HG02938 (cell line): ENCODE data around the gene GLOD4.
"Not testable (repeated sequence)": the region's sequence is repeated elsewhere in the genome, so short reads cannot be mapped to it uniquely, and the experiment has no call there.

ENCODE experiments used
- ATAC-seq: cut with Tn5 transposase; IDR thresholded peaks from one replicate; pipeline ENCODE4 v1.9.1; 2021; ENCODE audit warnings: mild to moderate bottlenecking, moderate library complexity; ENCODE audit not compliant: unreplicated experiment

The GLOD4 gene

DNA sequence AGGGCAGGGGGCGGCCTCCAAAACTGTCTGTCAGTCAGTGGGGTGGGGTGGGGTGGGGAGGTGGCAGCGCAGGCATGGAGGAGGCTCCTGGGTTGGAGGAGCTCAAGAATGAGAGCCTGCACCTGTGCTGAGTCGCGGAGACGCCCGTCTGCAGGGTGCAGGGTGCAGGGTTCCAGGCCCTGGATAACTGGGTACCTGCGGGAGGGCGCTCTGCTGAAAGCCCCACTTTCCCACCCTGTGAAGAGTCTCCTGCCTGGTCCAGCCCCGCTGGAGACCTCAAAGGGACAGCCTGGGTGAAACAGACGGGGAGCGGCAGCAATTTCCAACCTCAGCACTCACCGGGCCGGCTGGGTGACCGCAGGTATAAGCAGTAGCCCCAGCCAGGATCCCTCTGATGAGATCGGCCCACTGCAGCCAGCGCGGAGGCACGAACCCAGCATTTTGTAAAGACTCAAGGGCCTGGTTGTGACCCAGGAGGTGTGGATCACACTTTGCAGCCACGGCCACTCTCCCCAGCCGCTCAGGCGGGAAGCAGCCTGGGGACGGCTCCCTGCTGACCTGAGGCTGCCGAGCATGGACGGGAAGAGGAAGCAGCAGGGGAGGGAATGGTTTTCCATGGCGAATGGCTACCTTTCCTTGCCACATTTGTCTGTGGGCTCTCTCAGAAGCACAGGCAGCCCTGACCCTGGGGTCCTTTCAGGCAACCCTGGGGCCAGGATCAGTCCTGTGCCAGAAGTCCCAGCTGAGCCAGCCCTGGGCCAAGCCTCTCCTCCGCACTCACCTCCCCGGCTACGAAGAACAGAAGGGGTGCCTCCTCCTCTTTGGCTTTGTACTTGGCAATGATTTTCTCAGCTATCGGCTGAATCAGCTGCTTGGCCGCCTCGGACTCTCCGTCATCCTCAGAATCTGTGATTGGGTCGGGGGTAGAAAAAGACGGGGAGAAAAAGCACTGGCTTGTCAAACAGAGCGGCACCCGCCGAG is 21.1 kb upstream of the GLOD4 start:
- ATAC-seq: no peak

- ATAC-seq: no peak
Observed at GRCh38 chr17:802481-802880, 20.4 kb upstream of the GLOD4 start.

DNA sequence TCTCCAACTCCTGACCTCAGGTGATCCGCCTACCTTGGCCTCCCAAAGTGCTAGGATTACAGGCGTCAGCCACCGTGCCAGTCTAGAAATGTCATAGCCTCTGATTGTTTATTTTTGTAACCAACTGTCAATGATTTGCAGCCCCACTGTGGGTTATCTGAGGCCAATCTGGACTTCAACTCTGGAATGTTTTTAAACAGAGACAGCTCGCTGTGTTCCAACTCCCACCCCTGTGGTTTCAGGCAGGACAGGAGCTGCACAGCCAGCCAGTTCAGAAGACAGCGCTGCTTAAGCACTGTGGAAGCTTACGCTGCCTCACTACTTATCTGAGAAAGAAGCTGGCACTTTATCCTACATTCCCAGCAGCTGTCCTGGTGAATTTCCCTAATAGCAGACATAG is 19.6 kb upstream of the GLOD4 start:
- no peak for ATAC-seq

- no peak for ATAC-seq
Observed at GRCh38 chr17:800446-801242, 18.6 kb upstream of the GLOD4 start.

- no peak for ATAC-seq
Observed at GRCh38 chr17:799261-799660, 17.2 kb upstream of the GLOD4 start.

DNA sequence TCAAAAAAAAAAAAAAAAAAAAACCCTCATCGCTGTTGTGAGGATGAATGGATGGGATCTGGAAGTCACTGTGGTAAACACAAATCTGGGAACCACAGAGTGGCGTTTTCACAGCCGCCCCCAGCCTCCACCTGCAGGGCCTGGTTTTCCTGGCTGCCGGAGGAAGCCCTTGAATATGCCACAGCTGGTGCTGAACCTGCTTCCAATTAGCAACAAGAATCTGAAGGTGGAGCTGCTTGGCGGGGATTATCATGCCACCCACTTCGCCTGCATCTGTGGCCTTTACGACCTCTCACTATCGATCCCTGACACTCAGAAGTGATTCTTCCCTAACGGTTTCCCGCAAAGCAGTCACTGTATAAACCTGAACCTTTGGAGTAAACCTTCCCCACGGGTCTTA is 16.2 kb upstream of the GLOD4 start:
- no peak for ATAC-seq

GRCh38 chr17:797236-797840 is 15.3 kb upstream of the GLOD4 start:
- ATAC-seq: no peak

- no peak for ATAC-seq
Observed at GRCh38 chr17:796609-797008, 14.5 kb upstream of the GLOD4 start.

DNA sequence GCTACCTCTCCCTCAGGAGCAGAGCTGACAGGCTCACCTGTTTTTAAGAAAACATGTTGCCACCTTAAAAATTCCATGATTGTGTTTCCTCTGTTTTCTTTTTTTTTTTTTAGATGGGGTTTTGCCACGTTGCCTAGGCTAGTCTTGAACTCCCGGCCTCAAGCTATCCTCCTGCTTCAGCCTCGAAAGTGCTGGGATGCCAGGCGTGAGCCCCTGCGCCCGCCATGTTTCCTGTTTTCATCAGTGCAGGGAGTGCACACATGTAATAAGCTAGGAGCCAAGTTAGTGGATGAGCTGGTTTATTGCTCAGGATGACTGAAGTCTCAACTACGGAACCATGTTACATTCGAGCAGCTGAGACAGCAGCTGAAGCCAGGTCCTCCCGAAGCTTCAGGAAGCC is 13.6 kb upstream of the GLOD4 start:
- no peak for ATAC-seq

DNA sequence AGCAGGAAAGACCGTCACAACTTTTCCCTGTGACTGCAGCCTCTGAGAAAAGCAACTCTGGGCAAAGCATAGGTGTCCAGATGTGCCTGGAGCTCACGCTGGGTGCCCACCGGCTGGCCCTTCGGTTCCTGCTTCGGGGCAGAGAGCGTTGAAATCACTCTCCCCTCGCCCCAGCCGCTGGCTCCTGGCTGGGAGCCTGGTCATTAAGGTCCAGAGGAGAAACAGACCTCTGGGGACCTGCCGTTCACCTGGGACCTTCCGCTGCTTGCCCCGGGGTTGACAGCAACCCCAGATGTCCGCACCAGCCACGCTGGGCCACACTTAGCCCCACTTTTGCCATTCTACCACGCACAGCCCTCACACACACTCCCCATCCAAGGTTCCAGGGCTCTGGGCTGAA is 13.2 kb upstream of the GLOD4 start:
- no peak for ATAC-seq

DNA sequence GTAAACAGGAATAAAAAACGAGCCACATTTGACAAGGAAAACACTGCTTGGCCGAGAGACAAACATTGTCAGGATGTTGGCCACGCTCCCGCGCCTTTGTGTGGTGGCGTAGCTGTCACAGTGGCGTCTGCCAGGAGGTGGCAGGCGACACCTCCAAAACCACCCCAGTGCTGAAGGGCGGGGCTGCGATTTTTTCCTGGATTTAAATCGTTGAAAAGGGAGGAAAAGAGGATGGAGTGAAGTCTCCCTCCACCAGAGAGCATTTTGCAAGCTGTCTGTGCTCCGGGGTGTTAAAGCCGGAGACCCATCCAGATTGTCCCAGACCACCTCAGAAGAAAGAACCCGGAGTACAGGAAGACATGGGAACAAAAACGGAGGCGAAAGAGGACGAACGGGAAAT is 12.8 kb upstream of the GLOD4 start:
- ATAC-seq: no peak

- ATAC-seq: no peak
Observed at GRCh38 chr17:792277-792676, 10.2 kb upstream of the GLOD4 start.

- ATAC-seq: no peak
Observed at GRCh38 chr17:791829-792228, 9.7 kb upstream of the GLOD4 start.

- not testable (repeated sequence) for ATAC-seq
Observed at GRCh38 chr17:790874-791247, 8.8 kb upstream of the GLOD4 start.

DNA sequence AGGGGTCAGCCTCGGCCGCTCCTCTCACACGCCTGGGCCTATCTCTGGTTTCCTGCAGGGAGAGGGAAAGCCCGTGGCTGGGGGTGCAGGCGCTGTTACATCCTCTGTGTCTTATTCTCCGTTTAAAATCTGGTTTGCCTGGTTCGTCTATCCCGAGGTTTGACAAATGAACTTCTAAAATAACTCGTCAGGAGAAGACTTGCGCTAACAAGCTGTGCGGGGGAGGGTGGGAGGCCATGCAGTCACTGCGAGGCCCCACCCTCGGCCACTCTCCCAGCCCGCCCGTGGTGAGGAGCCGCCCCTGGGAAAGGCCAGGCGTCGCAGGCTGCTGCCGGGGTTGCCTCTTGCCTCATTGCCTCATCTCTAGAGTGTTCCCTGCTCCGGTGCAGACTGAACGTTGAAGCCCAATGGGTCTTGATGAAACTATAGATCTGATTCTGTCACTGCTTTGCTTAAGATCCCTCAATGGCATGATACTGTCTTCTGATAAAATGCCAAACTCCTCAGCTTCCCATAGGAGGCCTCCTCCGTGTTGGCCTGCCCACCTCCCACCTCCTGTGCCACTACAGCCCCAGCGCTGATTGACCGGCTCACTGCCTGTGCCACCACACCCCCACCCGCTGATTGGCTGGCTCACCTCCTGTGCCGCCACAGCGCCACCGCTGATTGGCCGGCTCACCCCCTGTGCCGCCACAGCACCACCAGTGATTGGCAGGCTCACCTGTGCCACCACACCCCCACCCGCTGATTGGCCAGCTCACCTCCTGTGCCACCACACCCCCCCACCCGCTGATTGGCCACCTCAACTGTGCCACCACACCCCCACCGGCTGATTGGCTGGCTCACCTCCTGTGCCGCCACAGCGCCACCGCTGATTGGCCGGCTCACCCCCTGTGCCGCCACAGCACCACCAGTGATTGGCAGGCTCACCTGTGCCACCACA is 8.1 kb upstream of the GLOD4 start:
- not testable (repeated sequence) for ATAC-seq

GRCh38 chr17:789160-789840 is 7.2 kb upstream of the GLOD4 start:
- ATAC-seq: no peak

GRCh38 chr17:788551-788950 is 6.5 kb upstream of the GLOD4 start:
- ATAC-seq: no peak

- no peak for ATAC-seq
Observed at GRCh38 chr17:787641-788221, 5.7 kb upstream of the GLOD4 start.

- ATAC-seq: not testable (repeated sequence)
Observed at GRCh38 chr17:785901-786300, 3.8 kb upstream of the GLOD4 start.

DNA sequence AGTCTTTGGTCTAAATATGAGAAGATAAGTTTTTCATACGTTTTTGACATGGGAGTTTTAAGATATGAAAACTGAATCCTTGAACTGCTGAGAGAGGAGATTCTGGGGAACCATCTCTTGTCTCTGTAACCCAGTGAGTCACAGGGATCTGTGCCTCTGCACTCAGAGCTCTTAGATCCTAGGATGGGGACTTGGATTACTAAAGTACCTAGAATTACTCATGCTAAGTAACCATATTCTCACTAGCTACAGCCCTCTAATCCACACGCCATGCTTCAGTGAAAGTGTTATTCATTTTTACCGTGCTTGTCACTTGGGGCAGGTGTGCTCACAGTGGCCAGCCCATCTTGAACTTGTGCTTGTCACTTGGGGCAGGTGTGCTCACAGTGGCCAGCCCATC is 2.1 kb upstream of the GLOD4 start:
- no peak for ATAC-seq
